GM12801 (cell line): ENCODE data around the gene DNAH3.

ENCODE experiments used
- TF ChIP-seq, protein P1 (sequence below): IDR thresholded peaks from one replicate; pipeline ENCODE4 v1.5.1; 2011; ENCODE audit warnings: control low read depth; ENCODE audit not compliant: insufficient read length; ENCODE audit errors: extremely low read depth

Gene DNAH3

DNA sequence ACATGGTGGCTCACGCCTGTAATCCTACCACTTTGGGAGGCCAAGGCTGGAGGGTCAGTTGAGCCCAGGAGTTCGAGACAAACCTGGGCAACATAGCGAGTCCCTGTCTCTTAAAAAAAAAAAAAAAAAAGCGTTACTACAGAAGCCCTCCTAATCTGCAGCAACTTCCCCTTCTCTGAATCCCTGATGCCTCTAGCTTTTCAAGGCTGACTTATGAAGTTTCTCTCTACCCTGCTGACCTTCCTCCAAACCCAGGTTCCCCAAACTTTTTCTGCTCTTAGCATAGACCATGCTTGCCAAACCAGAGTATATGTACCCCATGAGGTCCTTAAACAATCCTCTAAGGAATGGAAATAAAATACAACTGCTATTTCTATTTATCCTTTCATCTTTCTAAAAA lies 233.7 kb downstream of the DNAH3 start:
- TF ChIP-seq, protein P1, sequence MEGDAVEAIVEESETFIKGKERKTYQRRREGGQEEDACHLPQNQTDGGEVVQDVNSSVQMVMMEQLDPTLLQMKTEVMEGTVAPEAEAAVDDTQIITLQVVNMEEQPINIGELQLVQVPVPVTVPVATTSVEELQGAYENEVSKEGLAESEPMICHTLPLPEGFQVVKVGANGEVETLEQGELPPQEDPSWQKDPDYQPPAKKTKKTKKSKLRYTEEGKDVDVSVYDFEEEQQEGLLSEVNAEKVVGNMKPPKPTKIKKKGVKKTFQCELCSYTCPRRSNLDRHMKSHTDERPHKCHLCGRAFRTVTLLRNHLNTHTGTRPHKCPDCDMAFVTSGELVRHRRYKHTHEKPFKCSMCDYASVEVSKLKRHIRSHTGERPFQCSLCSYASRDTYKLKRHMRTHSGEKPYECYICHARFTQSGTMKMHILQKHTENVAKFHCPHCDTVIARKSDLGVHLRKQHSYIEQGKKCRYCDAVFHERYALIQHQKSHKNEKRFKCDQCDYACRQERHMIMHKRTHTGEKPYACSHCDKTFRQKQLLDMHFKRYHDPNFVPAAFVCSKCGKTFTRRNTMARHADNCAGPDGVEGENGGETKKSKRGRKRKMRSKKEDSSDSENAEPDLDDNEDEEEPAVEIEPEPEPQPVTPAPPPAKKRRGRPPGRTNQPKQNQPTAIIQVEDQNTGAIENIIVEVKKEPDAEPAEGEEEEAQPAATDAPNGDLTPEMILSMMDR, result no peak

DNA sequence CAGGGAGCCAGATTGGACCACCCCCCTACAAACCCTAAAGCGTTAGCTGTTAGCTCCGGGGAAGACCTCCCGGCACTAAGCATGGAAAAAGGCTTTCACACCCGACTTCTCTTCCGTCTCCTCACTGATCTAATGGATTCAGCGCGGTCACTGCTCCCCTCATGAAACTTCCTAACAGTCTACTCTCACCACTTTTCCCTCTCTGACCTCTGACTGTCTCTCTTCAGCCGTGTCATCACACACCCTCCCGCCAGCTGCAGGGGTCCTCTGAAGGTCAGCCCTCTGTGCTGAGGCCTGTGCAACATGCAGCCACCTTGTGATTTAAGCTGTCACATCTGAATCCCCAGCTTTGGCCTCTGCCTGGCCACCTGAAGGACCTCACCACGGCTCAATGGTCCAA lies 234.4 kb downstream of the DNAH3 start:
- TF ChIP-seq, protein P1, result no peak

DNA sequence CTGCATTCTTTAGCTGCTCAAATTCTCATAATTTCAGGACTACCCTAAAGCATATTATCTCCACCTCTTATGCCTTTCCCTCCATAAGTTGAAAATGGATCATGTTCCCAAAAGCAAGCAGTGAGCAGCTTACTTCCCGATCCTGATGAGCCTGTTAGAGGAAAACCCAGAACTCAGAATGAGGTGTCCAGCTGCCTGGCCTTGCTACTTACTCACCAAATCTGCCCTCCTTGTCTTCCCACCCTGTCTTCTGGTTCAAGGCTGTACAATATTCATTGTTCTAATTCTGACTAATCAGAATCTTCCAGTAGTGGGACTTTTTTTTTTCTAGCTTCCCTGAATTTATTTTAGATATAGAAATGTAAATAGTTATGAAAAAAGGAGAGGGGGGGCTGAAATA lies 239.3 kb downstream of the DNAH3 start:
- TF ChIP-seq, protein P1, result no peak

GRCh38 chr16:20910781-20911321 lies 239.8 kb downstream of the DNAH3 start:
- TF ChIP-seq, protein P1, result no peak

DNA sequence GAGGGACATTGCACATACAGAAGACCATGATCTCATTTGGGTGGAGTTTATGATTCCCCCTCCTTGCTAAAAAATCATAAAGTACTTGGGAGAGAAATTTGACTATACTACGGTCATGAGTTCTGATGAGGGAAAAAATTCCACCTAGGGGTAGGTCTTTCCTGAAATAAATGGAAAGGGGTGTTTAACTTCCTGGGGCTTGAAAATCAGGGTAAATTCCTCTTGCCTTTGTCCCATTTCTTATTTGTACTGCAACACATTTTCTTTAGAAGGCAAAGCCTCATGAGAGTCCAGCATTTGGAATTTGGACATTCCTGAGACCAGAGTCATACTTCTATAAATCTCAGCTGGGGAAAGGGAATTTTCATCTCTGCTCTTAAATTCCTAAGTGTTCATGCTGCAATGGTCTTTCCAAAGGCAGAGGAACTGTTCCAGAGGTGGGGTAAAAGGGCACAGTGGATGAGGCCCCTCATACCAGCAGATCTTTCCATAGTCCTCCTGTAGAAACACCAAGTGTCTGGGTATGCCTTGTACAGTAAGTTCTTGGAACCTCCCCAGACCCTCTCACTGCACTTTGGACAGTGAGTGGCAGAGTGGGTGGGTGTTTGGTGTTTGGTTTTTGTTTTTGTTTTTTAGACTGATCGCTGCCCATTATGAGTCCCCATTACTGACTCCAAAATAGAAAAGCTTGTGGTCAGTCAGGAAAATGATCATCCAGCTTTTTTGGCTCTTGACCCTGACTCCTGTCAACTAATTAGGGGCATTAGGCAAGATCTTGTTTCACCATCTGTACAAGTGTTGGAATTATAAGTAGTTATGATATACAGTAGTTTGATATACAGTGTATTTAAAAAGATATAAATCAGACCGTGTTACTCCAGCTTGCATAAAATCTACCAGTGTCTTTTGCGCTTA lies 244.0 kb downstream of the DNAH3 start:
- TF ChIP-seq, protein P1, result no peak

DNA sequence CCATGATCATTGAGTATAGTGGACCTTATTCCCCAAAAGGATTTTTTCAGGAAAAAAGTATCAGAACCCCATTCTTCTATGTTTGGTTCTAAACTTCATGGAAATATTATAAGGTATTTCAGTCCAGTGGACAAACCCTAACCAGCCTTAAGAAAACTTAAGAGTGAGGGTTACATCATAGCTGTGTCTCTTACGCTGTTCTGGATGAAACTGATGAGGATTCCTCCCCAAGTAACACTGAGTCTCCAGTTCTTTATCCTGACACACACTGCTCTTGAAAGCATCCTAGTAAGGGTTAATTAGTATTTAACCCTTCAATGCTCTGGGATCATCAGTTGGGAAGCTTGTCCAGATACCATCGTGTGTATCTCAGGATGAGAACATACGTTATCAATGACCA lies 245.1 kb downstream of the DNAH3 start:
- TF ChIP-seq, protein P1, result no peak

- TF ChIP-seq, protein P1, result no peak
Measured at GRCh38 chr16:20904507-20905081, 246.1 kb downstream of the DNAH3 start.
